NCI-H2029 (cell line): Measurements from ENCODE around the gene CITED4.
A peak's percentile ranks its signal among the peaks of the same experiment; 100 is the strongest.

ENCODE experiments used
- DNase-seq: peaks from one replicate; lab custom pipeline; 2025; lab: John Stamatoyannopoulos, UW

The CITED4 gene

DNA sequence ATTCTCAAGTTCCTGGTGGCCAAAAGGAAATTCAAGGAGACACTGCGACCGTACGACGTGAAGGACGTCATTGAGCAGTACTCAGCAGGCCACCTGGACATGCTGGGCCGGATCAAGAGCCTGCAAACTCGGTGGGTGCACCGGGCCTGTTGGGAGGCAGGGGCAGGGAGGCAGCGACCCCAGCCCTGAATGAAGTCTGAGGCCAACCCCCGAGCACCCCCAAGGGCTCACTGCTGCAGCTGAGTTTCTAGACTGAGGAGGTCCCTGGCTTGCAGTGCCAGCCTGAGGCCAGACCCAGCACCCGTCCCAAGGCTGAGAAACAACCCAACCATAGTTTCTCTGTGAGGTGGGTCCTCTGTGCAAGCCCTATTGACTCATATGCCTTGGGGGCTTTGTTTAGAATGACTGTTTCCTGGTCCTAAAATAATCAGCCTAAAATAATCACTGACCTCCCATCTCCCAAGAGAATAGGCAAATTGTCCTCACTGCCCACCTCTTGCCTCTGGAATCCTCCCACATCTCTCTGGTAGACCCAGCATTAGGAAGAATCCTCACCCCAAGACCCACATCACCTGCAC is 27.1 kb downstream of the CITED4 start:
- DNase-seq: no peak

DNA sequence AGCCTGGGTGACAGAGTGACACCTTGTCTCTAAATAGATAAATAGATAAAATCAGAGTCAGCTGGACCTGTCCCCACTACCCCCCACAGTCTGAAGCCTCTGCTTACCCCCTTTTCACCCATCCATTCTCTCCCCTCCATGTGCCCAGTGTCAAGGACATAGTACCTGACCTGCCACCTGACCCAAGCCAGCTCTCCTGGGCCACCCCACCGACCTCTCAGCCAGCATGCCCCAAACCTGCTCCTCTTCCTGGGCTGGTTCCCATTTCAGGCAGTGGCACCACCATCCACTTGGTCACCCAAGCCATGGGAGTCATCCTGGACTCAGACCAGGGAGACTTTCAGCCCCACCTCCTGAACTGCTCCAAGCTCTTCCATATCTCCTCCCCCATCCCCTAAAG is 28.2 kb downstream of the CITED4 start:
- DNase-seq: no peak

DNA sequence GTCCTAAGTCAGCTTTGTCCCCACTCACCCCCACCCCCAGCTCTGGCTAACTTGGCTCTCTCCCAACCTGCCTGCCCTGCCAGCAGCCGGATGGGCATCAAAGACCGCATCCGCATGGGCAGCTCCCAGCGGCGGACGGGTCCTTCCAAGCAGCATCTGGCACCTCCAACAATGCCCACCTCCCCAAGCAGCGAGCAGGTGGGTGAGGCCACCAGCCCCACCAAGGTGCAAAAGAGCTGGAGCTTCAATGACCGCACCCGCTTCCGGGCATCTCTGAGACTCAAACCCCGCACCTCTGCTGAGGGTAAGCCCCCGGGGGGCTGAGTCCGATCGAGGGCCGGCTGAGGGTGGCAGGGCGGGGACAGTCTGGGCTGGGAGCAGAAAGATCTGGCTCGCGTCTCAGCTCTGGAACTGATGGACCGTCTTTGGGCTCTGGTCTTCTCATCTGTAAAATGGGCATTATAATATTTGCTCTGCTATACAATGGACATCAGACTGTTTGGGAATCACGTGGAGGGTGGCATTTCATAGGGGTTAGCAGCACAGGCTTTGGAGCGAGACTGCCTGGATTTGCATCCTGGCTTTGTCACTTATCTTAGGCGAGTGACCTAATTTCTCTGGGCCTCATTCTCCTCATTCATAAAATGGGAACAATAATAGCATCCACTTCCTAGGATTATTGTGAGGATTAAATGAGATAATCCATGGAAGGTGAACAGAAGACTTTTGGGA is 31.0 kb downstream of the CITED4 start:
- DNase-seq: no peak

DNA sequence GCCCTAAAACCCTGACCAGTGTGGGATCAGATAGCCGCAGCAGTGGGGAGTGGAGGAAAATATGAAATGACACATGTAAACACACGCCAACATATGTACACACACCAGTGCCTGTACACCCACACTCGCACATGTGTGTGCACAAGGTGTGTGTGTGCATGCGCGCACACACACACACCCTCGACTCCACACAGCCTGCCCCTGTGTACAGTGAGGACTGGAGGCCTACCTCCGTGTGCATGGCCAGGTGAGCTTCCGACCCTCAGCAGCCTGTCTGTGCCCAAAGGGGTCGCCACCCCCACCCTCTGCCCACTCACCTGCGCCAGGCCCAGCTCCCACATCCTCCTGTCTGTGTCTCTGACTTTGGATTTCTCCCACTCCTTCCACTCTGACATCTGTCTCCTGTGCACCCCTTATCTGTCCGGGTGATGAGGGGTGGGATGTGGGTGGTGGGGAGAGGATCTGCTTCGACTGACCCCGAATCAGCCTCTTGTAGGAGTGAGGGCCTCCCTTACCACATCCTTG is 31.7 kb downstream of the CITED4 start:
- DNase-seq: no peak

DNA sequence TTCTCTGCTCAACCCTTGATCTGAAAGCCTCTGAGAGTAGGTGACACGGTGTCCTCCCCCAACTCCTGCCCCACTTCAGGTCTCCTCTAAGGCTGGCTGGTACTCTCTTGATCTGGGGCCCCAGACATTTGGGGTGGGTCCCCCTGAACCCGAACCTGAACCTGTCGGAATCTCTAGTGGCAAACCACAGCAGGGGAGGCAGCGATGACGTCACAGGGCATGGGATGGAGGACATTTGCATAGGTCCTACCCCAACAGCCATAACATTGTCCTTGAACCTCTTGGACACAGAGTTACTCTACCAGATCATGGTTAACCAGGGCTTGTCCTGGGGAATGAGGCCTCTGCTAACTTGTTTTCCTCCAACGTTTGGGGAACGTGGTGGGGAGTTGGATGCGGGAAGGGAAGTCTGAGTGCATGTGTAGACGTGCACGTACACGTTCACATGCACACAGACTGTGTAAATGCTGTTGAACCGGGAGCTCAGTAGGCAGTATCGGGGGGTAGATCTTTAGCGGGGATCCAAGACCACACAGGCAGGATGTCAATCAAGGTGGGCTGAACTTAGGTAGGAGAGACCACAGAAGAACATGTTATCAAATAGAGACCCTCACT is 32.4 kb downstream of the CITED4 start:
- no peak for DNase-seq

DNA sequence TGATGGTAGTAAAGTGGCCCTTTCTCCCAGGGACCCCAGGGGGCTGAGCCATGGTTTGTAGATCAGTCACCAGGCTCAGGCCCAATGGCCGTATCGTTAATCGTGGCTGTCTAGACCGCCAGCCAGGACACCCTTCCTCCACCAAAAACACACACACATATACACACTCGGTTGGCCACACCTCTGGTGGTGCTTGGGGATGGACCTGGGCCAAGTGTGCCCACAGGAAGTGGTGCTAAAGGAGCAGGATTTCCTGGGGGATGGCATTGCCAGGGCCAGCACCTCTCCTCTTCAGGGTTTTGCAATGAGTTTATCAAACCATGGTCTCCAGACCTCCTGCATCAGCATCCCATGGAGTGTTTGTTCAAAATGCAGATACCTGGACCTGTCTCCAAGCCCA is 36.2 kb downstream of the CITED4 start:
- peak; percentile 96 for DNase-seq

DNA sequence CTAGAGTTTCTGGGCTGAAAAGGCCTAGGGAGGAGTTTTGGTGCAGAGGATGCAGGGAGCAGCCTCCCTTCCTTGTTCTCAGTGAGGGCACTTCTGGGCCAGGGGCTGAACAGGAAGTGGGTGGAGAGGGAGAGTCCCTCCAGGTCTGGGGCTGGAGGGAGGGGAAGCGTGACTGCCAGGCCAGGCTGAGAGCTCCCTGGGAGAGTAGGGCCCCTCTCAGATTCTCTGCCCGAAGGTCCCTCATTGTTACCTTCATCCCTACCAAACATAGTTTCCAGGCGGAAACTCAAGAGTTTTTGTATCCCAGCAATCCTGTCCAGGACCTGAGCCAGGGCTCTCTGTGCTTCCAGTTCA is 36.8 kb downstream of the CITED4 start:
- peak; percentile 90 for DNase-seq

DNA sequence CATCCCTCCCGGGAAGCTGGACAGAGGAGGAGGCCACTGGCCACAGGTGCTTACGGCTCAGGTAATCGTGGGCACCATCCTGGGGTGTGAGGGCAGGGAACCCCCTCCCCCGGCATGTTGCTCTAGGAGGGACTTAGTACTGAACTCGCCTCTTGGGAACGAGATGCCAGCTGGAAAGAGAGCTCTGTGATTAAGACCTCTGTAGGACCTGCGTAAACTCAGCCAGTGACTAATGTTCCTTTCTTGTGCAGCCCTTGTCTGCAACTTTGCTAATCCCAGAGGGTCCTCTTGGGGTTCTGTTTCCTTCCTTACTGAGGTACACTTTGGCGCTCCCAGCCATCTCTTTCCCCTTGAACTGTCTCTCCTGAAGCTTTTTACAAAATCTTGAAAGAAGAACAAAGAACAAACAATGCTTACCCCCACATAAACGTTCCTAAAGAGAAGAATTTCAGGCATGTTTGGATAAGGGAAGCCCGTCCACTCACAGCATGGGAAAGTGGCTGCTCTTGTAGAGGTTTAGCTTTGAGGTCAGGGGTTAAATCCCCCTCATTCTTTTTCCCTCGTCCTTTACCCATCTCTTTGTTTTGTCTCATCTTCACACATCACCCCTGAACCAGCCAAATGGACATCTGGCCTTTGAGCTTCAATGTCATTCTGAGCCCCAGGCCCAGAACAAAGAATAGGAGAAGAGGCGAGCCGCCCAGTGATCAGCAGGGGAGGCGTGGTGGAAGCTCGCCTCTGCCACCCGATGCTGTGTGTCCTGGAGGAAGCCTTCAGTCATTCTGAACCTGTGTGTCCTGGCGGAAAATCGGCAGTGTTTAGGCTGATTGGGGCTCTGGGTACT is 37.4 kb downstream of the CITED4 start:
- DNase-seq: no peak

DNA sequence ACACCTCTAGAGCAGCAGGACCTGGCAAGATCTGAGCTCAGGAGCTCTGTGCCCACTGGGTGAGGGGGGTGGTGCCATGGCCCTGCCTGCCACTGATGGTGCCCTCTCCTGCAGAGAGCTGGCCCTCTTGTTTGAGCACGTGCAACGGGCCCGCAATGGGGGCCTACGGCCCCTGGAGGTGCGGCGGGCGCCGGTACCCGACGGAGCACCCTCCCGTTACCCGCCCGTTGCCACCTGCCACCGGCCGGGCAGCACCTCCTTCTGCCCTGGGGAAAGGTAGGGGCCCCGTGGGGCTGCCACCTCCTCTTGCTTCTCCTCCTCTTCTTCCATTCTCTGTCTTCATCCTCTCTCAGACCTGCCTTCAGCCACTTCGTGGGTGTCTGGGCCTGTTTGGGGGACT is 38.2 kb downstream of the CITED4 start:
- DNase-seq: no peak

DNA sequence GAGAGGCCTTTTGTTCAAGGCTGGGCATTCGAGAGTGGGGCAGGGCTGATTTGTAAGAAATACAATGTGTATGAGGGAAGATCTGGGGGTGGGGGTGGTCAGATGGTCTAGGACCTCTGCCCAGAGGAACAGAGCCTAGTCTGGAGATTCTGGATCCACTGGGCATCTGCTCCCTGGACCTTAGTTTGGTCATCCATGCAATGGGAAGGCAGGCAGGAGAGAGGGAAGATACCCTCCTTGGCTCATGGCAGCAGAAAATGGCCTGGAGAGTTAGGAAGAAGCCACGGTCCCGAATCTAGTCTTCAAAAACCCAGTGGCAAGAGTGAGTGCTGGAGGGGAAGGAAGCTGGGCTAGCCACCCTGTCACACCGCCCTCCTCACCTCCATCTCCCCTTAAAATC is 38.8 kb downstream of the CITED4 start:
- no peak for DNase-seq

DNA sequence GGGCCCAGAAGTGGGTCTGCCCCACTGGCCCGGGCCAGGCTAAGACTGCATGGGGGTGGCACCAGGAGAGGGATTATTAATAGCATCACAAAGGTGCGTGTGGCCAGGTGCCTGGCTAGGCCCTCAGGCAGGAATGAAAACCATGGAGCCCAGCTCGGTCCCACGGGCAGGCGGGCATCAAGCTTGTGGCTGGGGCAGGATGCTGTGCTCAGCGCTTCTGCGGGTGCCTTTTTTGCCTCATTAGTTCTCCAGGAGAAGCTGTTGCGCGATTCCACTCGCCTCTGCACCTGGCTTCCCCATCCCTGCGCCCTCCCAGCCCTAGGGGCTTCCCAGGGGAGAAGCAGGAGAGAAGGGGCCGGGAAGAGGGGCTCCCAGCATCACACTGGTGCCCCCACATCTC is 39.3 kb downstream of the CITED4 start:
- no peak for DNase-seq

DNA sequence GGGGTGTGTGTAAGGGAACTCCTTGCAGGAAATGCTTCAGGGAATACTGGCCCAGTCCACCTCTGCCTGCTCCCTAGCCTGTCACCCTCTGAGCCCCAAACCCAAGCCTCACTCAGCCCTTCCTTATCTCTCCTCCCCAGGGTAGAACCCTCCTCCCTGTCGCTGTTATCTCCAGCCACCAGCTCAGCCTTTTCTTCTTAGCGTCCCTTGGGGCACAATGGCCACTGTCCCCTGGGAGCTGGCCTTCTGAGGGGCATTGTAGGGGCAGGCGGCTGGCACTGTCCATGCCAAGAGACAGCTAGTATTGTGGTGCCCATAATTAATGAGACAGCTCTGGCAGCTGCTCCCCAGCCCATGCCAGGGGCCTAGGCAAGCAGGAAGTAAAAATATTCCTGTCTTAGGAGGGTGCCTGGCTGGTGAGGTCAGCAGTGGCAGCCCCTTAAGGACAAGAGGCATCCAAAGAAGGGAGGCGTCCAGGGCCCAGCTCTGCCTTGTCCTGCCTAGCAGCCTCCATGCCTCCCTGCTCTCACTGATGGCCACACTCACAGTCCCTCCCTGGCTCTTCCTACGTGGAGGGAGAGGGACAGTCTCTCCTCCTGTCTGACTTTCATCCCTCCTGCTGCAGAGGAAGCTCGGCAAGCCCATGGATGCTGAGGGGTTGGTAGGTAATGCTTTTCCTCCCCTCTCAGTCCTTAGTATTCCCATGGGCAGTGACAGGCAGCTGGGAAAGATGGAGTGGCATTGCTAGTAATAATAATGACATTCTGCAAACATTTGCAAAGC is 41.1 kb downstream of the CITED4 start:
- peak; percentile 99 for DNase-seq

DNA sequence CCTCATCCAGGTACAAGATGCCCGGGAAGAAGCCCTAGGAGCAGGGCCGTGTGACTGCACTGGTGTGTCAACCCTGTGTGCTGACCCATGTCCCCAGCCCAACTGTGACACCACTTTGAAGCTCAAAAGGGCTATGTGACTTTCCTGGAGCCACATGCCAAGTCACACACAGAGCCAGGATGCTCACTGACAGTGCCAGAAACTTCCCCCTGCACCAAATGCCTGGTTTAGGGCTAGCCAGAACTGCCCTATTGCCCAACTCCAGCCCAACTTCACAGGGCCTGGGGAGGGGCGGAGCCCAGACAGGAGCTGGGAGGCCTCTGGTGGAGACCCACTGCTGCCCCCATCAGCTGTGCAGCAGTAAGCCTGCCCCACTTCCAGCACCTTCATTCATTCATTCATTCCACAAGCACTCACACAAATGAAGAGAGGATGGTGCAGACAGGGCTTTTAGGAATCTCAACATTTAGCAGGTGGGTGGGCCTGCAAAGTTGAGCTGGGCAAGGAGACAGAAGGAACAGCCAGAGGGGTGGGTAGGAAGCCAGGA is 41.8 kb downstream of the CITED4 start:
- DNase-seq: no peak

DNA sequence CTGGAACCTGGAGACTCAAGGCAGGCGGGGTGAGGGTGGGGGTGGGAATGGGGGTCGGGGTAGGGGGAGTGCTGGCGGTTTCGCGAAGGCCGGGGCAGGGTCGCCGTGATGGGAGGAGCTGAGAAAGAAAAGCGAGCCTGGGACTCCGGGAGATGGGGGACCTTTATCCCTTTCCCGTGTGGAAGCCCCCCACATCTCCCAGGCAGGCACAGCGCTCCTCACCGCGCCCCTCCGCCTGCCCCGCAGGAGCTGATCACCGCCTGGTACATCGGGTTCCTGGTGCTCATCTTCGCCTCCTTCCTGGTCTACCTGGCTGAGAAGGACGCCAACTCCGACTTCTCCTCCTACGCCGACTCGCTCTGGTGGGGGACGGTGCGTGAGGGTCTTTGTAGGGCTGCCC is 43.1 kb downstream of the CITED4 start:
- no peak for DNase-seq

DNA sequence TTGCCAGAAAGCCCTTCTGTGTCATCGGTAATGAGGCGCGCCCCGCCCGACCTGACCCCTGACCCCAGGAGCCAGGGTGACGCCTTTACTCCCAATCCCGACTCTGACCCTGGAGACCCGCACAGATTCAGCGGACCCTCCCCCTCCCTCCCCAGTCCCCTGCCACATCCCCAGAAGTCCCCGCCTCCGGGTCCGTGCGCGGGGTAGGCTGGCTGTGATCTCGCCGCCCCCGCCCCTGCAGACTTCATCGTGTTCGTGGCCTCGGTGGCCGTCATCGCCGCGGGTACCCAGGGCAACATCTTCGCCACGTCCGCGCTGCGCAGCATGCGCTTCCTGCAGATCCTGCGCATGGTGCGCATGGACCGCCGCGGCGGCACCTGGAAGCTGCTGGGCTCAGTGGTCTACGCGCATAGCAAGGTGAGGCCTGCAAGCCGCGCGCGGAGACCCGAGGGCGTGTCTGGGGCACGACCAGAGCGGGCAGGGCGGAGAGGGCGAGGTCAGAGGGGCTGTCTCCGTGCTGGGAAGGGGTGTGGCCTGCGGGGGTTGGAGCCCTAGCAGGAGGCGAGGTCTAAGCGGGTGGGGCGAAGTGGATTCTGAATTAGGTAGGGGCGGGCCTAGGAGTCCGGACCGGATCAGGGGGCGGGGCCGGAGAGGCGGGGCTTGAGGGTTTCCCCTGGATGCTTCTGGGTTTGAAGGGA is 43.8 kb downstream of the CITED4 start:
- peak; percentile 96 for DNase-seq

DNA sequence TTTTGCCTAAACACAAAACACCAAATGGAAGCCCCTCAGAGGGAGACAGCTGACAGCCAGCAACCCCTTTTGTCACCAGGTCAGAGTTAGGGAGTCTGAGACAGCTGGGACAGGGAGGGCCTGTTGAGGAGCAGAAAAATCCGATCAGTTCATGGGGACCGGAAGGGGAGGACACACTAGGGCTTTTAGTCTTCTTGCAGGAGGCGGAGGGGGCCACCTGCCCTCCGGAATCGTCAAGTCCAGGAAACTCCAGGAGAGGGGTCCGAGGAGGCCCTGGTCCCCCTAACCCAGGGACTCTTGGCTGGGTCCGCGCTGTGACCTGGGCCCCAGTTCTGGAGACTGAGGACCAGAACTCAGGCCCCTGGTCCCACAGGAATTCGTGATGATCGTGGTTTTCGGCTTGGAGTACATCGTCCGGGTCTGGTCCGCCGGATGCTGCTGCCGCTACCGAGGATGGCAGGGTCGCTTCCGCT is 44.3 kb downstream of the CITED4 start:
- DNase-seq: no peak

DNA sequence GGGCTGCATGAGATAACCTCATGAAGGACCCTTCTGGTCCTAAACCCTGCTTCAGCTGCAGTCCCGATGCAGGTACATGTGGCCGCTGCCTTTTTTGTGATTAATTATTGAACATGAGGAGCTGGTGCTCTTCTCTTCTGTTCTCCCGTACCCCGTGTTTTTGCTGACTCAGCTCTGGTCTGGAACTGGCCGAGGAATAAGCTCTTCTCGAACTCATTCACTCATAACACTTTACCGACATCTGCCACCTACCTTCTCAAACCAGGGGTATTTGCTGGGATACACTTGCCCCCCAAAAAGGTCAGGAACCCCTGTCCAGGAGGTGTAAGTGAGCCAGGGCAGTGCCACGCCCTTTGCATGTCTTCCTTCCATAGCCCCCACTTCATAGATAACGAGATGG is 46.7 kb downstream of the CITED4 start:
- DNase-seq: no peak
